K562 (cell line): ENCODE results near the gene PDE4D.

Experiments
- DACH1 ChIP-seq: fragments of 450-650 bp; IDR thresholded peaks from 2 replicates; pipeline ENCODE4 v1.6.1; 2018; ENCODE audit not compliant: partially characterized antibody
- FOXM1 ChIP-seq, 2 experiments: fragments of 450-650 bp in 1 of 2; sonication (generic) in 1 of 2; formaldehyde crosslinking in 1 of 2; IDR thresholded peaks; 2 replicates each; pipeline versions ENCODE4 v1.6.1 to v1.9.0; 2017 to 2022; ENCODE audit warnings: low read depth in 2 of 2, mild to moderate bottlenecking in 2 of 2, missing genetic modification reagents in 1 of 2, moderate library complexity in 1 of 2
- HCFC1 ChIP-seq: IDR thresholded peaks from 2 replicates; pipeline ENCODE4 v1.6.1; 2012; ENCODE audit warnings: low read depth, low read length, improper control_type of control experiment
- HMG20B ChIP-seq: fragments of 250-450 bp; sonication (Bioruptor Pico); IDR thresholded peaks from 2 replicates; pipeline ENCODE4 v1.5.0; 2021; ENCODE audit warnings: mild to moderate bottlenecking
- KLF13 ChIP-seq: fragments of 450-650 bp; IDR thresholded peaks from 2 replicates; pipeline ENCODE4 v1.6.1; 2016; ENCODE audit warnings: missing genetic modification characterization, low read depth, mild to moderate bottlenecking, missing compliant biosample characterization, moderate library complexity, borderline replicate concordance
- RB1 ChIP-seq: fragments of 450-650 bp; IDR thresholded peaks from 2 replicates; pipeline ENCODE4 v1.6.1; 2017; ENCODE audit warnings: low read depth, mild to moderate bottlenecking
- REST ChIP-seq, 2 experiments: fragments of 450-650 bp; formaldehyde crosslinking in 1 of 2; IDR thresholded peaks; 2 replicates each; pipeline versions ENCODE4 v1.4.0 to v1.6.1; 2014 to 2020; ENCODE audit warnings: mild to moderate bottlenecking in 2 of 2, borderline replicate concordance in 1 of 2, low read depth in 1 of 2
- SMAD3 ChIP-seq: fragments of 450-650 bp; formaldehyde crosslinking; conservative IDR thresholded peaks from 2 replicates; pipeline ENCODE4 v1.4.0; 2020; ENCODE audit warnings: mild to moderate bottlenecking
- SMARCB1 ChIP-seq: IDR thresholded peaks from 2 replicates; pipeline ENCODE4 v1.6.1; 2011; ENCODE audit warnings: improper control_type of control experiment, low read depth; ENCODE audit not compliant: insufficient read length
- ZFX ChIP-seq: sonication (generic); formaldehyde crosslinking; IDR thresholded peaks from 2 replicates; pipeline ENCODE4 v1.8.0; 2022; ENCODE audit warnings: mild to moderate bottlenecking, missing genetic modification reagents, moderate library complexity
- ZNF408 ChIP-seq: fragments of 250-450 bp; sonication (Bioruptor Pico); IDR thresholded peaks from 2 replicates; pipeline ENCODE4 v1.4.0; 2020; ENCODE audit warnings: low read depth, mild to moderate bottlenecking, moderate library complexity
- ZNF583 ChIP-seq: fragments of 250-450 bp; sonication (Bioruptor Pico); IDR thresholded peaks from 2 replicates; pipeline ENCODE4 v1.4.0; 2020
- ZNF740 ChIP-seq, 3 experiments: fragments of 200-800 bp in 1 of 3; sonication (Bioruptor generic) in 1 of 3; sonication (generic) in 1 of 3; formaldehyde crosslinking in 1 of 3; IDR thresholded peaks; 2 replicates each; pipeline versions ENCODE4 v1.6.1 to v1.8.0; 2016 to 2022; ENCODE audit warnings: mild to moderate bottlenecking in 2 of 3, missing compliant biosample characterization in 2 of 3, missing genetic modification characterization in 2 of 3, missing genetic modification reagents in 1 of 3
- TF ChIP-seq, protein P1 (sequence below), 3 experiments: IDR thresholded peaks in 2 of 3; conservative IDR thresholded peaks in 1 of 3; 2 replicates each; pipeline ENCODE4 v1.5.1; 2011 to 2012; ENCODE audit warnings: low read length in 3 of 3, mild to moderate bottlenecking in 3 of 3, control low read depth in 2 of 3, improper control_type of control experiment in 1 of 3, inconsistent platforms in 1 of 3, low read depth in 1 of 3, mixed read lengths in 1 of 3, moderate library complexity in 1 of 3; ENCODE audit not compliant: insufficient read depth in 2 of 3

DNA sequence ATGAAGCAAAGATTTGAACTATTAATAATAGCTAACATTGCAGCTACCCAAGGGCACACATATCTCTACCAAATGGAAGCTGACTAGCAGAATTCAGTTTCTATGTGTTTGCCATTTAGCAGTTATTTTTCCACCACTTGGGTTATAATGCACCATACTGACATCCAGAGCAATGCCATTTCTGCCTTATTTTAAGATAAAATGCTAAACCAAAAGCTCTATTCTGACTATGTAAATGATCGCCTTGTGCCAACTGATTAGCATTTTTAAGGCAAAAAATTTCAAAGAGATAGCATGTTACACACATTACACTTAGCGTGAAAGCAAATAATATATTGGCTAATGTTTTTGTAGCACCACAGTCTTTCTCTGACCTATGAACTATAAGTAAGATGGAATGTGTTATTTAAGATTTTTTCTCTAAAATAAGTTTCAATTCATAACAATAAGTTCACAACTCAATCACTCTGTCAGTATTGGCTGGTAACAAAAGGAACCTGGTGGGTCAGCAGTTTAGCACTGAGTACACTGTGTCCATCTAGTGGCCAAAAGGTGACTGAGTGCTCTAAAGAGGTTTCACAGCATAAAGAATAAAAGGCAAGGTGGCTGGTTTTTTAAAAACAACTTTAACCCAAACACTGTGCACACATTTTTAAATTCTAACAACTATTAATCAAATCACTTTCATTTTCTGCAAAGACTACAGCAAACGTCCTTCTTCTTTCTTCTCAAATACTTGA is 443.5 kb downstream of the PDE4D start:
- TF ChIP-seq REST (IDR thresholded peaks at IDR 0.05; ENCODE audit: borderline replicate concordance), result no peak
- TF ChIP-seq REST (CRISPR knock-in tag; IDR thresholded peaks at IDR 0.05; ENCODE audit: low read depth), result no peak
- TF ChIP-seq FOXM1 (IDR thresholded peaks at IDR 0.05; ENCODE audit: low read depth), result no peak
- no peak for TF ChIP-seq FOXM1 (CRISPR knock-in tag; IDR thresholded peaks at IDR 0.05; ENCODE audit: low read depth)
- no peak for TF ChIP-seq ZNF740 (CRISPR knock-in tag; IDR thresholded peaks at IDR 0.05)
- TF ChIP-seq ZNF740 (tag; IDR thresholded peaks at IDR 0.05), result no peak
- no peak for TF ChIP-seq KLF13 (tag)
- TF ChIP-seq, protein P1, sequence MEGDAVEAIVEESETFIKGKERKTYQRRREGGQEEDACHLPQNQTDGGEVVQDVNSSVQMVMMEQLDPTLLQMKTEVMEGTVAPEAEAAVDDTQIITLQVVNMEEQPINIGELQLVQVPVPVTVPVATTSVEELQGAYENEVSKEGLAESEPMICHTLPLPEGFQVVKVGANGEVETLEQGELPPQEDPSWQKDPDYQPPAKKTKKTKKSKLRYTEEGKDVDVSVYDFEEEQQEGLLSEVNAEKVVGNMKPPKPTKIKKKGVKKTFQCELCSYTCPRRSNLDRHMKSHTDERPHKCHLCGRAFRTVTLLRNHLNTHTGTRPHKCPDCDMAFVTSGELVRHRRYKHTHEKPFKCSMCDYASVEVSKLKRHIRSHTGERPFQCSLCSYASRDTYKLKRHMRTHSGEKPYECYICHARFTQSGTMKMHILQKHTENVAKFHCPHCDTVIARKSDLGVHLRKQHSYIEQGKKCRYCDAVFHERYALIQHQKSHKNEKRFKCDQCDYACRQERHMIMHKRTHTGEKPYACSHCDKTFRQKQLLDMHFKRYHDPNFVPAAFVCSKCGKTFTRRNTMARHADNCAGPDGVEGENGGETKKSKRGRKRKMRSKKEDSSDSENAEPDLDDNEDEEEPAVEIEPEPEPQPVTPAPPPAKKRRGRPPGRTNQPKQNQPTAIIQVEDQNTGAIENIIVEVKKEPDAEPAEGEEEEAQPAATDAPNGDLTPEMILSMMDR (IDR thresholded peaks at IDR 0.05 in 2 of 3, conservative IDR thresholded peaks at IDR 0.05 in 1 of 3; ENCODE audit: insufficient read depth in 2 of 3, low read depth in 1 of 3, low read length in 3 of 3), result peak in 2 of 3 experiments; percentile 4 to 12; a peak in 1 of 6 replicates
- no peak for TF ChIP-seq SMARCB1
- no peak for TF ChIP-seq ZNF408
- no peak for TF ChIP-seq ZFX (CRISPR knock-in tag)
- TF ChIP-seq HCFC1, result no peak
- no peak for TF ChIP-seq ZNF583 (CRISPR knock-in tag)
- no peak for TF ChIP-seq RB1
- no peak for TF ChIP-seq DACH1
- no peak for TF ChIP-seq HMG20B (CRISPR knock-in tag)
- no peak for TF ChIP-seq SMAD3 (CRISPR knock-in tag)
